ENCODE measurements around the gene NKD2.

- no peak for TF ChIP-seq CTCF (IDR thresholded peaks at IDR 0.05; ENCODE audit: low read length)
- TF ChIP-seq EZH2 (IDR thresholded peaks at IDR 0.05; ENCODE audit: borderline replicate concordance, low read length): no peak
Measured at GRCh38 chr5:1014346-1014745, 5.7 kb downstream of the NKD2 start.

Measured in OCI-LY1 (cell line).